Activated T-cell treated with anti-CD3 and anti-CD28 coated beads, Interleukin-2, amount 50 U/mL, for 1 hour (primary cell): Measurements from ENCODE around the gene ASPDH.

ENCODE experiments used
- DNase-seq: peaks from one replicate; pipeline ENCODE4 v3.0.0-alpha.2; 2020

Gene ASPDH

GRCh38 chr19:50513746-50514345 is at the start of gene ASPDH:
ASPDH (minus strand) TSS chr19:50513913; CDS start chr19:50513823, 90 bp downstream.
- DNase-seq: no peak

GRCh38 chr19:50562996-50563395 is 49.3 kb upstream of the ASPDH start:
- DNase-seq: no peak

- DNase-seq: no peak
Measured at GRCh38 chr19:50562329-50562728, 48.6 kb upstream of the ASPDH start.

- DNase-seq: no peak
Measured at GRCh38 chr19:50559636-50560035, 45.9 kb upstream of the ASPDH start.

- no peak for DNase-seq
Measured at GRCh38 chr19:50558449-50558848, 44.7 kb upstream of the ASPDH start.

- no peak for DNase-seq
Measured at GRCh38 chr19:50558039-50558438, 44.3 kb upstream of the ASPDH start.

- no peak for DNase-seq
Measured at GRCh38 chr19:50557009-50557613, 43.4 kb upstream of the ASPDH start.

- peak; percentile 75 for DNase-seq
Measured at GRCh38 chr19:50556282-50557008, 42.7 kb upstream of the ASPDH start.

GRCh38 chr19:50555450-50556281 is 42.0 kb upstream of the ASPDH start:
- DNase-seq: no peak

- no peak for DNase-seq
Measured at GRCh38 chr19:50555033-50555432, 41.3 kb upstream of the ASPDH start.

- DNase-seq: no peak
Measured at GRCh38 chr19:50554212-50554611, 40.5 kb upstream of the ASPDH start.

GRCh38 chr19:50553134-50553703 is 39.5 kb upstream of the ASPDH start:
- DNase-seq: no peak

- DNase-seq: no peak
Measured at GRCh38 chr19:50552540-50552939, 38.8 kb upstream of the ASPDH start.

- DNase-seq: no peak
Measured at GRCh38 chr19:50551715-50552187, 38.0 kb upstream of the ASPDH start.

GRCh38 chr19:50551034-50551714 is 37.5 kb upstream of the ASPDH start:
- DNase-seq: no peak

- DNase-seq: no peak
Measured at GRCh38 chr19:50550594-50550966, 36.9 kb upstream of the ASPDH start.

- no peak for DNase-seq
Measured at GRCh38 chr19:50549927-50550593, 36.3 kb upstream of the ASPDH start.

- DNase-seq: no peak
Measured at GRCh38 chr19:50549059-50549926, 35.6 kb upstream of the ASPDH start.

- DNase-seq: no peak
Measured at GRCh38 chr19:50548191-50549058, 34.7 kb upstream of the ASPDH start.
